GM21515 (cell line): ENCODE results near the gene UFSP1.

Source experiments
- ATAC-seq: cut with Tn5 transposase; IDR thresholded peaks from one replicate; pipeline ENCODE4 v1.9.1; 2021; ENCODE audit not compliant: unreplicated experiment

UFSP1 gene

DNA sequence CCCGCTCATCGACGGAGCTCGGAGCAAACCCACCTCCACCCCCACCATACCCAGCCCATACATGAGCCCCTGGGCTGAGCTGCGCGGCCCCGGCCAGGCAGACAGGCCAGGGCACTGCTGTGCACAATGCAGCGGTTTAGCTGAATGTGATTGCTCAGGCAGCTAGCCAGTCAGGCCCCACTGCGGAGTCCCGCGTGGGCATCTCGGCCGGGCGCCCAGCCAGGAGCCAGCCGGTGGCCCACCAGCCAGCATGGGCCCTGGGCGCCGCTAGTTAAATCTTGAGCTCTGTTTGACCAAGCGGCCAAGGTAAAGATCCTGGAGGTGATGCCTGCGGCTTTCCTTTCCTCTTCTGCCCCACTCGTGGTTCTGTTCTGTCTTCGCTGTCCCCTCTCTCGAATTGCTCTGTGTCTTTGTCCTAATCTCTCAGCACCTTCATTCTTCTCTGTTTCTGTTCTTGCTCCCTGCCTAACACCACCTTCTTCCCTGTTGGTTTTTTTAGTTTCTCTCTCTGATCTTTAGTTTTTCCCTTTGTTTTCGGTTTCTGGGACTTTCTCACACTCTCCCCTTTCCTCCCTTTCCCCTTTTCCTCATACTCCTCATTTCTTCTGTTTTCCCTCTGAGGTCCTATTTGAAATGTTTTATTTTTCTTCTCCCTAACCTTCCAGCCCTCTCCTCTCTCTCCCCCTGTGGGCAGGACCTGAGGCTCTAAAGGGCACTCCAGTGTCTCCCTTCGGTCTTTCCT lies 6.6 kb downstream of the UFSP1 start:
- ATAC-seq: no peak

DNA sequence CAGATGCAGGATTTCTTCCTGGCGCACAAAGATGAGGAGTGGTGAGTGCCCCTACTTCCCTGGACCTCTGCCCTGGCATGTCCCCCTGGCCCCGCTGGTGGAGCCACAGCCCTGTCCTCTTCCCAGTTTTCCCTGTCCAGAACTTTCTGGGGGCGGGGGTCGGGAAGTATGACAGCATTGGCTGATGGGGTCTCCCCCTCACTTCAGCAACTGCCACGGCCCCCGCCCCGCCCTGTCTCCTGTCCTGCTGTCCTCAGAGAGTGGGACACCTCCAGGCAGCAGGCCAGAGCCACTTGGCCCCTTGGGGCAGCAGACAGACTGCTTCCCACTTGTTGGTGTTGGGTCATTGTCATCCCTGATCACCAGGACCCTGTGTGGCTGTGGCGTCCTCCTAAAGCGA lies 7.3 kb downstream of the UFSP1 start:
- no peak for ATAC-seq

DNA sequence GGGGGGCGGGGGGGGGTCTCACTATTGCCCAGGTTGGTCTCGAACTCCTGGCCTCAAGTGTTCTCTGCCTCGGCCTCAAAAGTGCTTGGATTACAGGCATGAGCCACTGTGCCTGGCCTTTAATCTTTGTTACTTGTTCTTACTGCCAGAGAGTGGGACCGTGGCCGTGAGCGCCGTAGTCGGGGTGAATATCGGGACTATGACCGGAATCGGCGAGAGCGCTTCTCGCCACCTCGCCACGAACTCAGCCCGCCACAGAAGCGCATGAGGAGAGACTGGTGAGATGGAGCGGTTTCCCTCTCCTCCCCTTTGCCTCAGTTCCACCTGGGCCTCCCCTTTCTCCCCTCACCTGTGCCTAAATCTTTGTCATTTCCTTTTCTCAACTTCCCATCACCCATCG lies 8.4 kb downstream of the UFSP1 start:
- ATAC-seq: no peak

DNA sequence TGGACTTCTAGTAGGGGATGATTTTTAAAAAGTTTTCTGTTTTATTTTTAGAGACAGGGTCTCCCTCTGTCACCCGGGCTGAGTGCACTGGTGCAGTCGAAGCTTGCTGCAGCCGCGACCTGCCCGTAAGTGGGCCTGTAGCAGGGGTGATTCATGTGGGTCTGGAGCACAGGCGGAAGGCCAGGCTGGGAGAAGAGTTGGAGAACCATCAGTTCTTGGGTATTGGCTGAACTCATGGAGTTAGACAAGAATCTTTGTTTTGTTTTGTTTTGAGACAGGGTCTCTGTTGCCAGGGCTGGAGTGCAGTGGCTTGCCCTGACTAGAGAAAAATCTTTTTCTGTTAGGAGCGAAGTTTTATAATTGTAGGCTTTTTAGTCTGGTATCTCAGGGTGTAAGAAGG lies 8.9 kb downstream of the UFSP1 start:
- ATAC-seq: no peak

DNA sequence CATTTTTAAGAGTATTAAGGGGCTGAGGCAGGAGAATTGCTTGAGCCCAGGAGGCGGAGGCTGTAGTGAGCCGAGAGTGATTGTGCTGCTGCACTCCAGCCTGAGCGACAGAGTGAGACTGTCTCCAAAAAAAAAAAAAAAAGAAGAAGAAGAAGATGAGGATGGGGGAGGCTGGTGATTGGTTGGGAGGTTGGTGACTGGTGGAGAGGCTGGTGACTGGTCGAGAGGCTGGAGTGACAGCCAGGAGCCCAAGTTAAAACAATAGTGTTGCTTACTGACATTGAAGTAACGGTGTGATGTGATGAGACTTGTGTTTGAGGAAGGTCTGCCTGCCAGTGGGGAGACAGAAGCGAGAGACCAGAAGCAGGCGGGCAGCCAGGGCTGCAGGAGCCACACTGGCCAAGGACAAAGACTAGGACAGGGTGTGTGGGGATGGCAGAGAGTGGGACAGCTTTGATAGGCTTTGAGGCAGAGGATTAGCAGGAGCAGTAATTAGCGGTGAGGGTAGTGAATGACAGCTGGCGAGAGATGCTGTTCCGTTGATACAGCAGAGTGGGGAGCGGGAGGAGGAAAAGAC lies 9.7 kb downstream of the UFSP1 start:
- ATAC-seq: no peak

DNA sequence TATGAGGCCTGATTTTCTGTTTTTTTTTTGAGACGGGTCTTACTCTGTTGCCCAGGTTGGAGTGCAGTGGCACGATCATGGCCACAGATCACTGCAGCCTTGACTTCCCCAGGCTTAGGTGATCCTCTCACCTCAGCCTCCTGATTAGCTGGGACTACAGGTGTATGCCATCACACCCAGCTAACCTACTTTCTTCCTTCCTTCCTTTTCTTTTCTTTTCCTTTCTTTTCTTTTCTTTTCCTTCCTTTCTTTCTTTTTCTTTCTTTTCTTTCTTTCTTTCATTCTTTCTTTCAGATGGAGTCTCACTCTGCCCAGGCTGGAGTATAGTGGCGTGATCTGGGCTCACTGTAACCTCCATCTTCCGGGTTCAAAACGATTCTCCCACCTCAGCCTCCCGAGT lies 10.8 kb downstream of the UFSP1 start:
- ATAC-seq: no peak

DNA sequence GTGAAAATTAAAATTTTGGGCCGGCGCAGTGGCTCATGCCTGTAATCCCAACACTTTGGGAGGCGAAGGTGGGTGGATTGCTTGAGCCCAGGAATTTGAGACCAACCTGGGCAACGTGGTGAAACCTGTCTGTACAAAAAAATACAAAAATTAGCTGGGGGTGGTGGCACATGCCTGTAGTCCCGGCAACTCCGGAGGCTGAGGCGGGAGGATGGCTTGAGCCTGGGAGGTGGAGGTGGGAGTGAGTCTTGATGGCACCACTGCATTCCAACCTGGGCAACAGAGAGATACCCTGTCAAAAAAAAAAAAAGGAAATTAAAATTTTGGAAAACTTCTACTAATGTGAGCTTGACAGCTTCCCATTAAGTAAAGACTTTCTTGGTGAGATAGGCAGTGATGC lies 11.5 kb downstream of the UFSP1 start:
- ATAC-seq: no peak

DNA sequence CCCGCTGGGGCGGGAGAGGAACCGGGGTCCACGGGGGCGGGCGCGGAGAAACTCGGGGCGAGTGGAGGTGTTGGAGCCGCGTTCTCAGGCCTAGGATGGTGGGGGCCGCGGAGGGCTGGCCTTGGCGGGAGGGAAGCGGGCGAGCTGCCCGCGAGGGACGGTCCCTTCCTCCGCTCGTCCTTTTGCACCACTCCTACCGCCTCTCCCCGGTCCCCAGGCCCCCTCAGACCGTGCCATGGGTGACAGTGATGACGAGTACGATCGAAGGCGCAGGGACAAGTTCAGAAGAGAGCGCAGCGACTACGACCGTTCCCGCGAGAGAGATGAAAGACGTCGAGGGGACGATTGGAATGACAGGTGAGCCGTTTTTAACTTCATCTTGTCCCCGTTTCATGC lies 14.2 kb downstream of the UFSP1 start:
- ATAC-seq: peak; percentile 27

DNA sequence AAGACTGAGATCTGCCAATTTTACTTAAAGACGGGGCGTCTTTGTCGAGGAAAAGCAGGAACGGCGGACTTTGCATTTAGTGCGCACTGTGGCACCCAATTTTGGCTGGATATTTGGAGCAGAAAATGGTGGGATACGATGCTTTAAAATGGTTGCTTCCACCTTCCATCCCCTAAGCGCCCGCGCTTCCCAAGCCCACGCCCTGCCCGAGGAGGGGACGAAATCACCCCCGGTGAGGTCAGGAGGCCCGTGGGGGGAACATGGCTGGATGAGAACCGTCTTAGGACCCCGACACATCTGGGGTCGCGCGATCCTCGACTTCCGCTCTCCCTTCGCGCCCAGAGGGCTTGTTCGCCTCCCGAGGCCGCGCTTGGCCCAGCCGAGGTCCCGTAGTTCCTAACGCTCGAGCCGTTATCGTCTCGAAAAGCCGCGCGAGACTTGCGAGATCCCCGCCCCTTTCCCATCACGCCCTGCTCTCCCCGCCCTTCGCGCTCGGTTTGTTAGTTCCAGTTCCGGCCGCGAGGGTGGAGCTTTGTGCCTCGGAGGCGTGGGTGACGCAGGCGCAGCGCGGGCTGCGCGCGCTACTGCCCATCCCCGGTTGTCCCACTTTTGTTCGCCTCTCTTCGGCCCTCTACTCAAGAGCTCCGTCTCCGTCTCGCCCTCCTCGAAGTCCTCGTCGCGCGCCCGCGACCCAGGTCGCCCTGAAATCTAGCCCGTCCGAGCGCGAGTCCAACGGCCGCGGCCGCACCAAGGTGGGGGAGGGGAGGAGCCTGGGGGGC lies 14.7 kb downstream of the UFSP1 start, which contains the start of gene SRRT:
Gene SRRT, plus strand, starts transcription at position 527 of the 779 bp plus-strand sequence. CDS start 488 bp downstream, outside the sequence.
- ATAC-seq: peak; percentile 86

DNA sequence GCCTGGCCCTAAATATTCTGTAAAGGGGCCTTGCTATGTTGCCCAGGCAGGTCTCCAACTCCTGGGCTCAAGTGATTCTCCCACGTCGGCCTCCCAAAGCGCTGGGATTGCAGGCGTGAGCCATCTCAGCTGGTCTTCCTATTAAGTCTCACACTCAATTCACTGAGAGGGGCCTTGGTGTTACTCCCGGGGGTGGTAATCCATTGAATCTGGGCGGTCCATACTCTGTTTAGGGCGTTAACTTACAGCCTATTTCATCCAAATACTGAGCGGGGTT lies 15.3 kb downstream of the UFSP1 start:
- ATAC-seq: no peak

DNA sequence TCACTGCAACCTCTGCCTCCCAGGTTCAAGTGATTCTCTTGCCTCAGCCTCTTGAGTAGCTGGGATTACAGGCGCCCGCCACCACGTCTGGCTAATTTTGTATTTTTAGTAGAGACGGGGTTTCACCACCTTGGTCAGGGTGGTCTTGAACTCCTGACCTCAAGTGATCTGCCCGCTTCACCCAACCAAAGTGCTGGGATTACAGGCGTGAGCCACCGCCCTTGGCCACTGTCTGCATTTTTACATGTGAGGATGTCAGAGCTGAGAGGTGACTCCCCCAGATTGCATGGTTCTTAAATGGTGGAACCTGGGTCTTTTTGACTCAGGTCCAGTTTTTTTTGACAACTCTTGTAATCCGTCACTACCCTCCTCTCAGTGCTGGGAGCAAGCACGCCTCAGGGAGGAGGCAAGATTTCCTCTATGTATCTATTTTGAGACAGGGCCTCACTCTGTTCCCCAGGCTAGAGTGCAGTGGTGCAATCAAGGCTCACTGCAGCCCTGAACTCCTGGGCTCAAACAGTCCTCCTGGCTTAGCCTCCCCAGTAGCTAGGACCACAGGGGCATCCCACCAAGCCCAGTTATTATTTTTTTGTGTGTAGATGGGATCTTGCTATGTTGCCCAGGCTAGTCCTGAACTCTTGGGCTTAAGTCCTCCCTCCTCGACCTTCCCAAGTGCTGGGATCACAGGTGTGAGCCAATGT lies 15.8 kb downstream of the UFSP1 start:
- ATAC-seq: no peak

DNA sequence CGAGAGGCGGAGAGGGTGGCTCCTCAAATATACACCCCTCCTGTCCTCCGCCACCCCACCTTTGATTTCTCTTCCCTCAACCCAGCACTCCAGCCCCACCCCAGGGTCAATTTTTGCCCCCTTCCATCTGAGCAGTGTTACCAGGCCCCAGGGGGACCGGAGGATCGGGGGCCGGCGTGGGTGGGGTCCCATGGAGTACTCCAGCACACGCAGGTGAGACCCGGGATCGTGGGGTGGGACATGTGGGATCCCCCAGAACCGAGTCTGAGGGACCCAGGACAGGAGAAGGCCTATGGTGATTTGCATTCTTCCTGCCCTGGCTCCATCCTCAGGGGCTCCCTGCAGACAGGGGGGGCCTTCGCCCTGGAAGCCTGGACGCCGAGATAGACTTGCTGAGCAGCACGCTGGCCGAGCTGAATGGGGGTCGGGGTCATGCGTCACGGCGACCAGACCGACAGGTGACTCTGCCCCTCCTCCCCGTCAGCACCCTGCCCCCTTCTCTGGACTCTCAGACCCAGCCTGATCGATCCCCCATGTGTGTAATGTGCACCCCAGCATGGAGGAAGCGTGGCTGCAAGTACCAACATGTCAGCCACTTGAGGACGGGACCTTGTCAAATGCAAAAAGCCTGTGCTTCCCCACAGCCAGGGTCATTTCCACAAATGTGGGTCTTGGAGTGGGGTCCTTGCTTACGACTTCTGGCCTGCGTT lies 21.6 kb downstream of the UFSP1 start:
- no peak for ATAC-seq

DNA sequence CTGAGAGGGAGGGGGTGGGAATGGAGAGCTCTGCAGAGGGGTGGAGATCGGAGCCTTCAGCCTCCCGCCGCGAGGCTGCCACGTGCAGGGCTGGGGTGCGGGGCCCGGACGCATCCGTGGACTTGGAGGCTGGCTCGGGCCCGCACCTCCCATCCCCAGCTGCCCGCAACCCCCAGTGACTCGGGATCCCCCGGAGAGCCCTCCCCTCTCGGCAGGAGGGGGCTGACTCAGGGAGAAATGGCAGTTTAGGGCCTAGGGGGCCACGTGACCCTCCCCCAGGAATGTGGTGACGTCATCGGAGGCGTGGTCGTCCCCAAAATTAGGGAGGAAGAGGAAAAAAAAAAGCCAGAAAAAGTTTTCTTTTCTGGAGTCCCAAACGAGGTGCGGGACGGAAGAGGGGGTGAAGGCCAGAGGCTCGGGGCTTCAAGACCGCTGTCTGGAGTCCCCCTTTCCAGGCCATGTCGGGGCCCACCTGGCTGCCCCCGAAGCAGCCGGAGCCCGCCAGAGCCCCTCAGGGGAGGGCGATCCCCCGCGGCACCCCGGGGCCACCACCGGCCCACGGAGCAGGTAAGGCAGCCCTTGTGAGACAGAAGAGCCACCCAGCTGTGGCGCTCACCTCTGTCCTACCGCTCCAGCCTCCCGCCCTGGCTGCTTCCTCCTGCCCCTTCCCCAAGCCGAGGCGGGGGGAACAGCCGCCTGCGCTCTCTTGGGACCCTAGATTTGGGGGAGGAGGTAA lies 22.3 kb downstream of the UFSP1 start, which contains the start of gene TRIP6:
Gene TRIP6, plus strand, starts transcription at position 348 of the 736 bp plus-strand sequence. Its CDS starts 111 bp downstream, at position 459.
- no peak for ATAC-seq

DNA sequence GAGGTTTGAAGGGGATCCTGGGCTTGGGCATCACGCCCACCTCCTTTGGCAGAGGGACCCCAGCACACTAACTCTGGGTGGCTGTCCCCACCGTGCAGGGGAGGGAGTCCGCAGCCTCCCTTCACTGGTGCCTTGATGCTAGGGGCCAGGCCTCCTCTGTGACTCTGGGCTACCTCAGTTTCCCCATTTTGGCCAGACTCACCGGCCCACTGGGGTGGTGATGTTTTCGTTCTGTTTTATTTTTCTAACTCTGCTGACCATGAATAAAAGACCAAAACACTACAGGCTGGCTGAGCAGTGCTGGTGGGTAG lies 22.8 kb downstream of the UFSP1 start:
- no peak for ATAC-seq

DNA sequence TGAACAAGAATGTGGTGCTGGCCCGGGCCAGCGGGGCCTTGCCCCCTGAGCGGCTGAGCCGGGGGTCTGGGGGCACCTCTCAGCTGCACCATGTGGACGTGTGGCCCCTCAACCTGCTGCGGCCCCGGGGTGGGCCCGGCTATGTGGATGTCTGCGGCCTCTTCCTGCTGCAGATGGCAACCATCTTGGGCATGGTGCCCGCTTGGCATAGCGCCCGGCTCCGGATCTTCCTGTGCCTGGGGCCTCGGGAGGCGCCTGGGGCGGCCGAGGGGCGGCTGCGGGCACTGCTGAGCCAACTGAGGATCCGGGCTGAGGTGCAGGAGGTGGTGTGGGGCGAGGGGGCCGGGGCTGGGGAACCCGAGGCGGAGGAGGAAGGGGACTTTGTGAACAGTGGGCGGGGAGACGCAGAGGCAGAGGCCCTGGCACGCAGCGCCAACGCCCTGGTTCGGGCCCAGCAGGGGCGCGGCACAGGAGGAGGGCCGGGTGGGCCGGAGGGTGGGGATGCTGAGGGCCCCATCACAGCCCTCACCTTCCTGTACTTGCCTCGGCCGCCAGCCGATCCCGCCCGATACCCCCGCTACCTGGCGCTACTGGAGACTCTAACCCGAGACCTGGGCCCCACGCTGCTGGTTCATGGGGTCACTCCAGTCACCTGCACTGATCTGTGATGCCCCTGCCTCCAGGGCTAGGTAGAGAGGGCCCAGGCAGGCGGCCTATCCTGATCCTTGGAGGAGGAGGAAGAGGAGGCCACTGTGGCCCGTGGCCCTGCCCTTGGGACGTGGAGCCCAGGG lies 23.4 kb downstream of the UFSP1 start:
- no peak for ATAC-seq

DNA sequence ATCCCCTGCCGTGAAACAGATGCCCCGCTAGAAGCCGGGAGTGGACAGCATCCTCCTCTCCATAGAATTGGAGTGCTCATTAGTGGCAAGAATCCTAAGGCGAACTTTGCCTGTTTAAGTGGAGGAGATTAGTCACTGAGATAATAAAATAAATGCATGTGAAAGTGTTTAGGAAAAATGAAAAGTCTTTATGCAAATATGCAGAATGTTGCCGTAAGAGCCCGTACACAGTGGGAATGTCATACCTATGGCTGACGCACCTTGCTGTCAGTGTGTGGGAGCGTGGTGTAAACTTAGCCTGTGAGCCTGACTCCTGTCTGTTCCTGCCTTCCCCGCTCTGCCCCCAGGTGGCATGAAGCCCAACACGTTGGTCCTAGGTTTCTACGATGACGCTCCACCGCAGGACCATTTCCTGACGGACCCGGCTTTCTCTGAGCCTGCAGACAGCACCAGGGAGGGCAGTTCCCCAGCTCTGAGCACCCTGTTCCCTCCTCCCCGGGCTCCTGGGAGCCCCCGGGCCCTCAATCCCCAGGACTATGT lies 24.1 kb downstream of the UFSP1 start:
- ATAC-seq: no peak

DNA sequence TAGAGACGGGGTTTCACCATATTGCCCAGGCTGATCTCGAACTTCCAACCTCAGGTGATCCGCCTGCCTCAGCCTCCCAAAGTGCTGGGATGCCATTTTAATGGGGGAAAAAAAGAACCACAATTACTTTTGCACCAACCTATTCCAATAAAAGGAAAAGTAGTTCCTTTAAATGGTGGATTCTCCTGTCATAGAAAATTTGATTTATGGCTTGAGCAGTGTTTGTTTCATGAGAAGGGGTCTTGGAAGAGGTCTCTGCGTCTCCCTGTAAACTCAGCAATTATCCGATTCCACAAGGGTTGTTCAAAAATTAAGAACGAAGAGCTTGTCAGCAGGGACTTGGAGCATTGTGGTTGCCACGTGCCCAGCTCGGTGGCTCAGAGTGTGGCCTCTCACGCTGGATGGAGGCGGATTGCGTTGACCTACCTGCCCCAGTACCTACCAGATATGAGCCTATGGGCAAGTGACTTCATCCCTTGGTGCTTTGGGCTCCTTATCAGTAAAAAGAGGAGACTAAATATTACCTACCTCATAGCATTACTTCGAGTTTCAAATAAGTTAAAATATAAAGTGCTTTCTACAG lies 25.2 kb downstream of the UFSP1 start:
- ATAC-seq: no peak

DNA sequence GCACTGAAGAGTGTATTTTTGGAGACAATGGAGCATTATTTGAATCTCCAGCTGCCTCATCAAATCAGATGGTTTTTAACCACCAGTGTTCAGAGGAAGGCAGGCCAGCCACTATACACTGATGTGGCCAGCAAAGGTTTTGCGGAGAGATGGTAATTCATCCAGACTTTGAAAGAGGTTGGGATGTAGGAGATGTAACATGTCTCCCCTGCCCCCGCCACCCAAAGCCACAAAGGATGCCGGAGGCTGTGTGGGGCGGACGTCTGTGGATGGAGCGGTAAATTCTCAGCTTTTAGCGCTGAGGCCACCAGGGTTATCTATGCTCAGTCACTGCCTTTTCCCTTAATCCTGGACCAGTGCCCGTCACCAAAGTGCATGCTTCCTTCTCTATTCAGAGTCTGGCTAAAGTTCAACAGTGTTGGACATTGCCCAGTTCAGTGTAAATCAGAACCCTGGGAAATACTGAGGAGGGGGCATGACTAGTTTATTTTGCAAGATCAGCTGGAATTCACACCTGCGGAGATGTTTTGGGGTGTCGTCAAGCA lies 26.0 kb downstream of the UFSP1 start:
- no peak for ATAC-seq

DNA sequence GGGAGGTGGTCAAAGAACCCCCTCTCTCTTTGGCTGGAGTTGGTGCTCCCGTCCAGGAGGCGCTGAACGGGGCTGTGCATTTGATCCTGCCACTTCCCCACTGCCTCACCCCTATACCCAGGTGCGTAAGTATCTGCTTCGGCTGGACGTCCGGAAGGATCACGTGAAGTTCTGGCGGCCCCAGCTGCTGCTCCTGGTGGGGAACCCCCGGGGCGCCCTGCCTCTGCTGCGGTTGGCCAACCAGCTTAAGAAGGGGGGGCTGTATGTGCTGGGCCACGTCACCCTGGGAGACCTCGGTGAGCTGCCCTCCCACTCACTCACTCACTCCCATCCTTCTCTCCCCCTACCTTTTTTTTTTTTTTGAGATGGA lies 27.9 kb downstream of the UFSP1 start:
- ATAC-seq: no peak
